Activated CD4-positive, alpha-beta T cell treated with anti-CD3 and anti-CD28 coated beads for 24 hours (primary cell): Measurements from ENCODE around the gene OR2L8.

Source experiments
- DNase-seq, 2 donors: peaks; one replicate each; pipeline ENCODE4 v3.0.0-alpha.2; 2020; ENCODE audit warnings: low read depth in 2 of 2

The OR2L8 gene

DNA sequence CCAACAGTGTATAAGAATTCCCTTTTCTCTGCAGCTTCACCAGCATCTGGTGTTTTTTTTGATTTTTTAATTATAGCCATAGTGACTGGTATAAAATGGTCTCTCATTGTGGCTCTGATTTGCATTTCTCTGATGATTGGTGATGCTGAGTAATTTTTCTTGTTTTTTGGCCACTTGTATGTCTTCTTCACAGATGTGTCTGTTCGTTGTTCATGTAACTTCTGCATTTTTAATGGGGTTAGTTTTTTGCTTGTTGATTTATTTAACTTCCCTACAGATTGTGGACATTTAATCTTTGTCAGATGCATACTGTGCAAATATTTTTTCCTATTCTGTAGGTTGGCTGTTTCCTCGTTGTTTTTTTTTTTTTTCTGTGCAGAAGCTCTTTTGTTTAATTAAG, 44.3 kb downstream of the OR2L8 start:
- no peak for DNase-seq

DNA sequence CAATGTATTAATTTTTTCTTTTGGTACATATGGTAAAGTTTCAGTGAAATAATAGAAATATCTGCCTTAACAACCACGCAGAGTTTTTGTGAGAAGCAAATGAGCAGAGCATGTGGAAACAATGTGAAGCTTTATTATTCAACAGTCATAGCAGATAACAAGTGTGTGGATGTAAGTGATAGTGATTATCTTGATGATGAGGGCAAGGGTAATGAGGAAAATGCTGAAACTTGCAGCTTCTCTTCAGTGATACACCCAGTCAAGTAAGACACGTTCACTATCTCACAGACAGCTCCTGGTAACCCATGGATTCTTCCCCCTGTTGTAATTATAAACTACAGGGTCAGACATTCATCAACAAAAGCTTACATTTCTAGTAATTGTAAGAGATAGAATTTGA, 50.2 kb downstream of the OR2L8 start:
- no peak for DNase-seq
